ENCODE data around the gene CCDC107. TPM values are rescaled to one million over a fixed set of nuclear protein-coding genes. Genes with fewer than 3 reads are reported as not detected.

CCDC107 gene
- total RNA-seq, 1 donor from 2014 or later = 11.0 TPM

- Histone ChIP-seq H3K4me3 (ENCODE audit: low read length in 3 of 3) (no peak overlapping the region), H3K4me1 (ENCODE audit: control insufficient read depth in 3 of 3, insufficient read depth in 3 of 3, low read length in 3 of 3) (no peaks in the 10 kb centered on the region), H3K36me3 (ENCODE audit: control insufficient read depth in 3 of 3, insufficient read depth in 3 of 3, low read length in 3 of 3) (peaks cover 86 to 92% (median 88%) of the 10 kb centered on the region in 3 donors), H3K27ac (ENCODE audit: low read depth, low read length) (no peak overlapping the region), H3K27me3 (ENCODE audit: control insufficient read depth in 3 of 3, insufficient read depth in 3 of 3, low read length in 3 of 3) (no peaks in the 10 kb centered on the region), H3K9ac (ENCODE audit: low read depth in 1 of 3, low read length in 3 of 3) (no peak overlapping the region), H3K9me3 (ENCODE audit: control insufficient read depth in 3 of 3, low read length in 3 of 3) (no peaks in the 10 kb centered on the region)
Measured at GRCh38 chr9:35705836-35706430, 47.8 kb downstream of the CCDC107 start.

- H3K4me1 ChIP-seq (ENCODE audit: control insufficient read depth in 3 of 3, insufficient read depth in 3 of 3, low read length in 3 of 3) = no peaks in the 10 kb centered on the region
- H3K4me3 ChIP-seq (ENCODE audit: low read length in 3 of 3) = no peak overlapping the region
- H3K27me3 ChIP-seq (ENCODE audit: control insufficient read depth in 3 of 3, insufficient read depth in 3 of 3, low read length in 3 of 3) = no peaks in the 10 kb centered on the region
- H3K36me3 ChIP-seq (ENCODE audit: control insufficient read depth in 3 of 3, insufficient read depth in 3 of 3, low read length in 3 of 3) = peaks cover 87 to 93% (median 88%) of the 10 kb centered on the region in 3 donors
- no peaks in the 10 kb centered on the region for H3K9me3 ChIP-seq (ENCODE audit: control insufficient read depth in 3 of 3, low read length in 3 of 3)
- H3K27ac ChIP-seq (ENCODE audit: low read depth, low read length) = no peak overlapping the region
- no peak overlapping the region for H3K9ac ChIP-seq (ENCODE audit: low read depth in 1 of 3, low read length in 3 of 3)
Measured at GRCh38 chr9:35706951-35707350, 48.9 kb downstream of the CCDC107 start.

GRCh38 chr9:35708146-35708545 is 50.1 kb downstream of the CCDC107 start:
- Histone ChIP-seq H3K27me3 (ENCODE audit: control insufficient read depth in 3 of 3, insufficient read depth in 3 of 3, low read length in 3 of 3) (no peaks in the 10 kb centered on the region), H3K9ac (ENCODE audit: low read depth in 1 of 3, low read length in 3 of 3) (no peak overlapping the region), H3K4me3 (ENCODE audit: low read length in 3 of 3) (no peak overlapping the region), H3K27ac (ENCODE audit: low read depth, low read length) (no peak overlapping the region), H3K36me3 (ENCODE audit: control insufficient read depth in 3 of 3, insufficient read depth in 3 of 3, low read length in 3 of 3) (peaks cover 86 to 92% (median 89%) of the 10 kb centered on the region in 3 donors), H3K9me3 (ENCODE audit: control insufficient read depth in 3 of 3, low read length in 3 of 3) (no peaks in the 10 kb centered on the region), H3K4me1 (ENCODE audit: control insufficient read depth in 3 of 3, insufficient read depth in 3 of 3, low read length in 3 of 3) (no peaks in the 10 kb centered on the region)

- H3K9me3 ChIP-seq (ENCODE audit: control insufficient read depth in 3 of 3, low read length in 3 of 3) = no peaks in the 10 kb centered on the region
- no peak overlapping the region for H3K9ac ChIP-seq (ENCODE audit: low read depth in 1 of 3, low read length in 3 of 3)
- H3K27ac ChIP-seq (ENCODE audit: low read depth, low read length) = no peak overlapping the region
- H3K36me3 ChIP-seq (ENCODE audit: control insufficient read depth in 3 of 3, insufficient read depth in 3 of 3, low read length in 3 of 3) = peaks cover 84 to 89% (median 85%) of the 10 kb centered on the region in 3 donors
- H3K27me3 ChIP-seq (ENCODE audit: control insufficient read depth in 3 of 3, insufficient read depth in 3 of 3, low read length in 3 of 3) = no peaks in the 10 kb centered on the region
- no peaks in the 10 kb centered on the region for H3K4me1 ChIP-seq (ENCODE audit: control insufficient read depth in 3 of 3, insufficient read depth in 3 of 3, low read length in 3 of 3)
- no peak overlapping the region for H3K4me3 ChIP-seq (ENCODE audit: low read length in 3 of 3)
Measured at GRCh38 chr9:35710818-35711500, 52.9 kb downstream of the CCDC107 start.

Small RNA genes within 50 kb of the gene (small RNA-seq; reads per million reads assigned to genes)
- gene RMRP (not detected), gene RN7SL22P (not detected)

Other genes with a start within 250 kb of the CCDC107 start
- gene RUSC2, start 168.2 kb upstream of the CCDC107 start, total RNA-seq = 29.2 TPM
- gene TESK1, start 53.0 kb upstream of the CCDC107 start, total RNA-seq = 8.4 TPM
- 2.1 TPM for gene CD72, start 39.9 kb upstream of the CCDC107 start, total RNA-seq
- gene SIT1, start 7.4 kb upstream of the CCDC107 start, total RNA-seq = 1.0 TPM
- 118,473 TPM for gene RMRP, start 273 bp upstream of the CCDC107 start, total RNA-seq
- 0.52 TPM for gene ARHGEF39, start 6.9 kb downstream of the CCDC107 start, total RNA-seq
- gene CA9, start 15.6 kb downstream of the CCDC107 start, total RNA-seq = under 0.01 TPM
- gene TPM2, start 31.6 kb downstream of the CCDC107 start, total RNA-seq = 4,180 TPM
- 90.8 TPM for gene TLN1, start 73.9 kb downstream of the CCDC107 start, total RNA-seq
- 20.9 TPM for gene CREB3, start 74.4 kb downstream of the CCDC107 start, total RNA-seq
- gene GBA2, start 90.9 kb downstream of the CCDC107 start, total RNA-seq = 31.3 TPM
- 7.8 TPM for gene RGP1, start 91.0 kb downstream of the CCDC107 start, total RNA-seq
- not detected for gene MSMP, start 96.0 kb downstream of the CCDC107 start, total RNA-seq
- gene NPR2, start 133.3 kb downstream of the CCDC107 start, total RNA-seq = 7.3 TPM
- gene SPAG8, start 154.0 kb downstream of the CCDC107 start, total RNA-seq = 0.52 TPM
- 25.1 TPM for gene HINT2, start 156.8 kb downstream of the CCDC107 start, total RNA-seq
- gene FAM221B, start 170.4 kb downstream of the CCDC107 start, total RNA-seq = not detected
- 2.6 TPM for gene TMEM8B, start 170.9 kb downstream of the CCDC107 start, total RNA-seq
- gene OR13J1, start 212.1 kb downstream of the CCDC107 start, total RNA-seq = not detected
- gene HRCT1, start 247.9 kb downstream of the CCDC107 start, total RNA-seq = 2.1 TPM

All from skeletal muscle tissue (tissue), 5 donors.